HEK293T (cell line): ENCODE results near the gene BHLHE40.

Experiments used
- BHLHE40 ChIP-seq: fragments of 450-650 bp; IDR thresholded peaks from 2 replicates; pipeline ENCODE4 v1.6.1; 2016; ENCODE audit warnings: mild to moderate bottlenecking, moderate library complexity, borderline replicate concordance
- ELF4 ChIP-seq: fragments of 450-650 bp; IDR thresholded peaks from 2 replicates; pipeline ENCODE4 v1.6.1; 2017; ENCODE audit warnings: antibody characterized with exemption
- FOXA1 ChIP-seq: fragments of 450-650 bp; IDR thresholded peaks from 2 replicates; pipeline ENCODE4 v1.6.1; 2016; ENCODE audit warnings: mild to moderate bottlenecking
- SP1 ChIP-seq: fragments of 450-650 bp; IDR thresholded peaks from 2 replicates; pipeline ENCODE4 v1.6.1; 2017
- TARDBP ChIP-seq: fragments of 450-650 bp; IDR thresholded peaks from 2 replicates; pipeline ENCODE4 v1.6.1; 2016

- TF ChIP-seq TARDBP (no peak), BHLHE40 (no peak), SP1 (no peak), ELF4 (no peak), FOXA1 (no peak)
Measured at GRCh38 chr3:4934050-4934449, 45.2 kb upstream of the BHLHE40 start.
